Esophagus squamous epithelium (tissue), 4 donors: ENCODE data around the gene DCHS1.

Experiments
- CTCF ChIP-seq, 6 experiments: fragments of 450-650 bp in 4 of 6; fragments of 200-600 bp in 2 of 6; sonication (generic) in 2 of 6; IDR thresholded peaks; one replicate each; pipeline ENCODE4 v1.5.1; 2016 to 2019; ENCODE audit warnings: antibody characterized with exemption in 6 of 6, mild to moderate bottlenecking in 4 of 6, moderate library complexity in 4 of 6
- POLR2A ChIP-seq, 4 donors: fragments of 450-650 bp; IDR thresholded peaks; one replicate each; pipeline ENCODE4 v1.6.1; 2017; ENCODE audit warnings: antibody characterized with exemption in 4 of 4, mild to moderate bottlenecking in 4 of 4, moderate library complexity in 3 of 4

- TF ChIP-seq POLR2A (IDR thresholded peaks at IDR 0.05) (no peak), CTCF (IDR thresholded peaks at IDR 0.05) (no peak)
Measured at GRCh38 chr11:6682591-6682935, 27.0 kb upstream of the DCHS1 start.
